IMR-90 (cell line): ENCODE results near the gene TRMT10A. TPM values are rescaled to one million over a fixed set of nuclear protein-coding genes. Genes with fewer than 3 reads are reported as not detected.

Experiments used
- ATAC-seq: fragments of 200-7000 bp; cut with Tn5 transposase; 2 replicates; pipeline ENCODE4 v1.9.1; 2020; ENCODE audit warnings: low read depth, mild to moderate bottlenecking, moderate library complexity
- BruUV-seq: library from RNA; stranded (reverse); fragments of 400-500 nt; replicated peaks from 2 replicates; lab custom pipeline; 2021; lab: Mats Ljungman, UMichigan
- CTCF ChIA-PET: fragments of 300-600 bp; formaldehyde crosslinking; extraction: SDS; loops from one replicate; lab custom pipeline; 2021; ENCODE audit warnings: antibody characterized with exemption; lab: Yijun Ruan, JAX
- POLR2A ChIA-PET: fragments of 300-600 bp; sonication (Branson Sonifier 250); formaldehyde crosslinking; loops from one replicate; lab custom pipeline; 2022; ENCODE audit warnings: antibody characterized with exemption; ENCODE audit not compliant: unreplicated experiment; lab: Charles Lee
- DNase-seq: peaks from one replicate; pipeline ENCODE4 v3.0.0; 2013
- H2AFZ ChIP-seq: replicated peaks from 2 replicates; pipeline ENCODE3; 2013; ENCODE audit warnings: low read length, mild to moderate bottlenecking; ENCODE audit not compliant: poor library complexity
- H2AK5ac ChIP-seq: 2 replicates; pipeline ENCODE4 v1.6.1; 2013; ENCODE audit warnings: low read depth, low read length, inconsistent platforms
- H2AK9ac ChIP-seq: replicated peaks from 2 replicates; pipeline ENCODE3; 2013; ENCODE audit warnings: mild to moderate bottlenecking, low read depth, low read length, moderate library complexity; ENCODE audit not compliant: poor library complexity
- H2BK120ac ChIP-seq: 2 replicates; pipeline ENCODE4 v1.6.1; 2013; ENCODE audit warnings: low read depth, low read length, inconsistent platforms
- H2BK15ac ChIP-seq: 3 replicates; pipeline ENCODE4 v1.6.1; 2013; ENCODE audit warnings: low read depth, low read length, inconsistent platforms
- H2BK20ac ChIP-seq: 2 replicates; pipeline ENCODE4 v1.6.1; 2013; ENCODE audit warnings: low read depth, mild to moderate bottlenecking, inconsistent platforms, low read length, moderate library complexity
- H2BK5ac ChIP-seq: 2 replicates; pipeline ENCODE4 v1.6.1; 2013; ENCODE audit warnings: mild to moderate bottlenecking, low read depth, low read length, inconsistent platforms; ENCODE audit not compliant: poor library complexity, severe bottlenecking
- H3K14ac ChIP-seq: replicated peaks from 2 replicates; pipeline ENCODE4 v1.6.1; 2013; ENCODE audit warnings: low read depth, low read length, inconsistent platforms
- H3K18ac ChIP-seq: 2 replicates; pipeline ENCODE4 v1.6.1; 2013; ENCODE audit warnings: low read depth, low read length, control low read depth
- H3K23ac ChIP-seq: 2 replicates; pipeline ENCODE4 v1.6.1; 2013; ENCODE audit warnings: low read depth, low read length, inconsistent platforms
- H3K27ac ChIP-seq: 2 replicates; pipeline ENCODE4 v1.5.1; 2013; ENCODE audit warnings: mild to moderate bottlenecking, control low read depth, low read length; ENCODE audit not compliant: insufficient read depth
- H3K27me3 ChIP-seq: 2 replicates; pipeline ENCODE4 v1.6.1; 2013; ENCODE audit warnings: low read length; ENCODE audit not compliant: control insufficient read depth, insufficient read depth
- H3K36me3 ChIP-seq: 2 replicates; pipeline ENCODE4 v1.6.1; 2013; ENCODE audit warnings: low read length, mixed read lengths; ENCODE audit not compliant: control insufficient read depth, insufficient read depth
- H3K4ac ChIP-seq: 2 replicates; pipeline ENCODE4 v1.6.1; 2013; ENCODE audit warnings: low read depth, low read length, inconsistent platforms
- H3K4me1 ChIP-seq: 2 replicates; pipeline ENCODE4 v1.6.1; 2013; ENCODE audit warnings: low read length, mixed read lengths; ENCODE audit not compliant: control insufficient read depth, insufficient read depth
- H3K4me2 ChIP-seq: 2 replicates; pipeline ENCODE4 v1.6.1; 2013; ENCODE audit warnings: low read depth, mild to moderate bottlenecking, control low read depth, low read length, moderate library complexity
- H3K4me3 ChIP-seq: 2 replicates; pipeline ENCODE4 v1.5.1; 2013; ENCODE audit warnings: low read depth, mild to moderate bottlenecking, control low read depth, low read length, moderate library complexity; ENCODE audit not compliant: insufficient read depth
- H3K56ac ChIP-seq: 2 replicates; pipeline ENCODE4 v1.6.1; 2013; ENCODE audit warnings: low read length, inconsistent platforms; ENCODE audit not compliant: insufficient read depth; ENCODE audit errors: extremely low read depth
- H3K79me1 ChIP-seq, 2 experiments: 2 replicates each; pipeline ENCODE4 v1.6.1; 2013; ENCODE audit warnings: low read length in 2 of 2, inconsistent platforms in 1 of 2, low read depth in 1 of 2
- H3K9ac ChIP-seq: 2 replicates; pipeline ENCODE4 v1.6.1; 2013; ENCODE audit warnings: low read depth, low read length, control low read depth
- H3K9me1 ChIP-seq: 2 replicates; pipeline ENCODE4 v1.6.1; 2013; ENCODE audit warnings: low read length, inconsistent platforms; ENCODE audit not compliant: insufficient read depth
- H3K9me3 ChIP-seq: 2 replicates; pipeline ENCODE4 v1.6.1; 2013; ENCODE audit warnings: low read length; ENCODE audit not compliant: control insufficient read depth, insufficient read depth
- H4K20me1 ChIP-seq: 2 replicates; pipeline ENCODE4 v1.6.1; 2013; ENCODE audit warnings: low read length, inconsistent platforms; ENCODE audit not compliant: insufficient read depth
- H4K5ac ChIP-seq: 2 replicates; pipeline ENCODE4 v1.6.1; 2013; ENCODE audit warnings: mild to moderate bottlenecking, low read depth, low read length, control low read depth
- H4K8ac ChIP-seq, 2 experiments: 2 replicates each; pipeline ENCODE4 v1.6.1; 2013; ENCODE audit warnings: low read depth in 2 of 2, low read length in 2 of 2, control low read depth in 1 of 2, inconsistent platforms in 1 of 2
- H4K91ac ChIP-seq: 2 replicates; pipeline ENCODE4 v1.6.1; 2013; ENCODE audit warnings: low read depth, low read length, inconsistent platforms; ENCODE audit not compliant: insufficient read depth
- BHLHE40 ChIP-seq: fragments of 150-350 bp; IDR thresholded peaks from 2 replicates; pipeline ENCODE4 v1.6.1; 2016; ENCODE audit warnings: mild to moderate bottlenecking, low read depth, low read length
- MAFK ChIP-seq: IDR thresholded peaks from 2 replicates; pipeline ENCODE4 v1.6.1; 2012; ENCODE audit warnings: low read depth, low read length, improper control_type of control experiment
- MAZ ChIP-seq: IDR thresholded peaks from 2 replicates; pipeline ENCODE4 v1.6.1; 2012; ENCODE audit warnings: low read depth, mild to moderate bottlenecking, low read length, improper control_type of control experiment, moderate library complexity, borderline replicate concordance
- POLR2A ChIP-seq: IDR thresholded peaks from 2 replicates; pipeline ENCODE4 v1.6.1; 2012; ENCODE audit warnings: mild to moderate bottlenecking, low read depth, low read length
- RAD21 ChIP-seq: IDR thresholded peaks from 2 replicates; pipeline ENCODE4 v1.6.1; 2012; ENCODE audit warnings: low read length, improper control_type of control experiment
- RCOR1 ChIP-seq: IDR thresholded peaks from 2 replicates; pipeline ENCODE4 v1.6.1; 2012; ENCODE audit warnings: mild to moderate bottlenecking, low read length, improper control_type of control experiment; ENCODE audit not compliant: insufficient replicate concordance
- WGBS, 2 experiments: methylation state at CpG; one replicate each; pipeline versions ENCODE4 v1.1.5 to v1.1.7; 2013; ENCODE audit warnings: missing lambda C conversion rate in 2 of 2; ENCODE audit not compliant: insufficient read length in 1 of 2; ENCODE audit errors: extremely low coverage in 2 of 2; 5-methylcytosine and 5-hydroxymethylcytosine counted together
- dilution Hi-C: fragments of 300-500 bp; cut with HindIII; formaldehyde crosslinking; loops from one replicate; pipeline ENCODE4 v1.14.3; 2018; ENCODE audit warnings: low sequenced_read_pairs; ENCODE audit not compliant: unreplicated experiment
- in situ Hi-C: fragments of 300-500 bp; cut with MboI; formaldehyde crosslinking; loops from 3 replicates; pipeline ENCODE4 v1.14.3; 2019; ENCODE audit warnings: low sequenced_read_pairs, inconsistent platforms, mixed read lengths
- intact Hi-C: fragments of 100-400 bp; cut with micrococcal nuclease; formaldehyde crosslinking; loops from 2 replicates; pipeline ENCODE4 v1.10.0; 2022
- polyA plus RNA-seq, 3 experiments: library from polyadenylated mRNA; depleted of rRNA; stranded (reverse); fragments of >200 nt; gene quantifications; 2 replicates each; pipeline ENCODE4 v1.2.3, GENCODE V29; 2012; ENCODE audit warnings: low replicate concordance in 1 of 3
- total RNA-seq: library from RNA; depleted of rRNA; stranded (reverse); fragments of >200 nt; gene quantifications from 2 replicates; pipeline ENCODE4 v1.2.3, GENCODE V29; 2012
- TF ChIP-seq, protein P1 (sequence below): conservative IDR thresholded peaks from 2 replicates; pipeline ENCODE4 v1.5.1; 2012; ENCODE audit warnings: mild to moderate bottlenecking, low read depth, low read length, improper control_type of control experiment
- TF ChIP-seq, protein P2 (sequence below): fragments of 150-350 bp; IDR thresholded peaks from 2 replicates; pipeline ENCODE4 v1.6.1; 2017; ENCODE audit warnings: mild to moderate bottlenecking, antibody characterized with exemption, low read length, low read depth

TRMT10A gene
- total and polyA plus RNA-seq, 2 of the 4 experiments (the other 2 are of a cell fraction), result 3.8 to 4.3 TPM

DNA sequence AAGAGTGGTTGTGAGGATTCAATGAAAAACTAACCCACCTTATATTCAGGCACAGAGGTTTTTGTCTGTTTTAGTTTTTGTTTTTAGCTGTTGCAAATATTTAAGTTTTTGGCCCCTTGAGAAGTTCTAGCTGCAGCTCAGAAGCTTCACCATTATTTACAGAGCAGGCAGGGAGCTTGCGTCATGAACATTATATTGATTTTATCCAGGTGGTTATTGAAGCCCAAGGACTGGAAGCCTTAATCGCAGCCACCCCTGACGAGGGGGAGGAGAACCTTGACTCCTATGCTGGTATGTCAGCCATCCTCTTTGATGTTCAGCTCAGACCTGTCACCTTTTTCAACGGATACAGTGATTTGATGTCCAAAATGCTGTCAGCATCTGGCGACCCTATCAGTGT is 48.9 kb upstream of the TRMT10A start:
- H3K14ac ChIP-seq, result no peak overlapping the region
- no peaks in the 10 kb centered on the region for H3K9me1 ChIP-seq
- H2AFZ ChIP-seq, result no peak overlapping the region
- H4K5ac ChIP-seq, result no peak overlapping the region
- no peaks in the 10 kb centered on the region for H4K20me1 ChIP-seq
- H3K4me3 ChIP-seq, result no peak overlapping the region
- no peak overlapping the region for H4K8ac ChIP-seq
- no peaks in the 10 kb centered on the region for H3K79me1 ChIP-seq
- dilution Hi-C loops (no loop called here), intact Hi-C loops (no loop called here), in situ Hi-C loops (no loop called here)
- H4K91ac ChIP-seq, result no peak overlapping the region
- no peak overlapping the region for H2AK9ac ChIP-seq
- H3K4me1 ChIP-seq, result no peaks in the 10 kb centered on the region
- no peak overlapping the region for H3K4me2 ChIP-seq
- ChIA-PET CTCF (interaction anchor here (0.6 to 1.2 kb wide), 2 partner anchors 11 to 1081 kb away, joined by 3 to 5 read pairs; no protein-coding TSS in a partner anchor), POLR2A (no interaction called here)
- H3K9ac ChIP-seq, result no peak overlapping the region
- H2BK15ac ChIP-seq, result no peak overlapping the region
- BruUV-seq, result no TSS peak
- H3K9me3 ChIP-seq, result no peaks in the 10 kb centered on the region
- H2BK120ac ChIP-seq, result no peak overlapping the region
- TF ChIP-seq POLR2A (no peak), MAFK (no peak), MAZ (no peak), RCOR1 (no peak), BHLHE40 (no peak), RAD21 (no peak)
- TF ChIP-seq, protein P1, sequence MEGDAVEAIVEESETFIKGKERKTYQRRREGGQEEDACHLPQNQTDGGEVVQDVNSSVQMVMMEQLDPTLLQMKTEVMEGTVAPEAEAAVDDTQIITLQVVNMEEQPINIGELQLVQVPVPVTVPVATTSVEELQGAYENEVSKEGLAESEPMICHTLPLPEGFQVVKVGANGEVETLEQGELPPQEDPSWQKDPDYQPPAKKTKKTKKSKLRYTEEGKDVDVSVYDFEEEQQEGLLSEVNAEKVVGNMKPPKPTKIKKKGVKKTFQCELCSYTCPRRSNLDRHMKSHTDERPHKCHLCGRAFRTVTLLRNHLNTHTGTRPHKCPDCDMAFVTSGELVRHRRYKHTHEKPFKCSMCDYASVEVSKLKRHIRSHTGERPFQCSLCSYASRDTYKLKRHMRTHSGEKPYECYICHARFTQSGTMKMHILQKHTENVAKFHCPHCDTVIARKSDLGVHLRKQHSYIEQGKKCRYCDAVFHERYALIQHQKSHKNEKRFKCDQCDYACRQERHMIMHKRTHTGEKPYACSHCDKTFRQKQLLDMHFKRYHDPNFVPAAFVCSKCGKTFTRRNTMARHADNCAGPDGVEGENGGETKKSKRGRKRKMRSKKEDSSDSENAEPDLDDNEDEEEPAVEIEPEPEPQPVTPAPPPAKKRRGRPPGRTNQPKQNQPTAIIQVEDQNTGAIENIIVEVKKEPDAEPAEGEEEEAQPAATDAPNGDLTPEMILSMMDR, result no peak
- TF ChIP-seq, protein P2, sequence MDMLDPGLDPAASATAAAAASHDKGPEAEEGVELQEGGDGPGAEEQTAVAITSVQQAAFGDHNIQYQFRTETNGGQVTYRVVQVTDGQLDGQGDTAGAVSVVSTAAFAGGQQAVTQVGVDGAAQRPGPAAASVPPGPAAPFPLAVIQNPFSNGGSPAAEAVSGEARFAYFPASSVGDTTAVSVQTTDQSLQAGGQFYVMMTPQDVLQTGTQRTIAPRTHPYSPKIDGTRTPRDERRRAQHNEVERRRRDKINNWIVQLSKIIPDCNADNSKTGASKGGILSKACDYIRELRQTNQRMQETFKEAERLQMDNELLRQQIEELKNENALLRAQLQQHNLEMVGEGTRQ, result no peak
- no peak overlapping the region for H3K18ac ChIP-seq
- no CpG with 5 or more reads among the region's 5 CpGs for WGBS, 2 experiments
- H2BK20ac ChIP-seq, result no peak overlapping the region
- peaks cover 1% of the 10 kb centered on the region for H3K27me3 ChIP-seq
- no peak overlapping the region for H2AK5ac ChIP-seq
- no peak overlapping the region for H3K23ac ChIP-seq
- H3K56ac ChIP-seq, result no peak overlapping the region
- ATAC-seq (no peak), DNase-seq (no peak)
- no peaks in the 10 kb centered on the region for H3K36me3 ChIP-seq
- no peak overlapping the region for H3K4ac ChIP-seq
- no peak overlapping the region for H2BK5ac ChIP-seq
- H3K27ac ChIP-seq, result no peak overlapping the region
